HG02973 (cell line): Measurements from ENCODE around the gene TCFL5.

ENCODE experiments used
- ATAC-seq: cut with Tn5 transposase; IDR thresholded peaks from one replicate; pipeline ENCODE4 v1.9.1; 2021; ENCODE audit warnings: moderate library complexity; ENCODE audit not compliant: unreplicated experiment

Gene TCFL5

GRCh38 chr20:62800314-62801259 lies 61.0 kb downstream of the TCFL5 start:
- no peak for ATAC-seq

DNA sequence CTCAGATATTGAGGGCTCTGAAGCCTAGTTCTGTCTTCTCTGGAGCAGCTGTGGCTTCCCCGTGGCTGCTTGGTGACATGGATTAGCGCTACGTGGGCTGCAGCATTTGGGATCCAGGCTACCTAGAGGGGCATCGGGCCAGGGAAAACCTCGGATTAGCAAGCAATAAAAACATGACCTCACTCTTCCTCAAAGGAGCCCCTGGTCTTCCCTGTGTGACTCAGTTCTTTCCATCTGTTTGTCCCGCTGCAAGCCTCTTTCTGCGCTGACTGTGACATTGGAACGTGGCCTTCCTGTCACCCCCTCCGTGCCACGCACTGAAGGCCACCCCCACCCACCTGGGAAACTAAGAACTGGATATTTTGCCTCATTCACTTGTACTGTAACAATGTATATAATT lies 61.7 kb downstream of the TCFL5 start:
- no peak for ATAC-seq

- no peak for ATAC-seq
Measured at GRCh38 chr20:62799459-62799858, 62.2 kb downstream of the TCFL5 start.

GRCh38 chr20:62799036-62799435 lies 62.6 kb downstream of the TCFL5 start:
- no peak for ATAC-seq

DNA sequence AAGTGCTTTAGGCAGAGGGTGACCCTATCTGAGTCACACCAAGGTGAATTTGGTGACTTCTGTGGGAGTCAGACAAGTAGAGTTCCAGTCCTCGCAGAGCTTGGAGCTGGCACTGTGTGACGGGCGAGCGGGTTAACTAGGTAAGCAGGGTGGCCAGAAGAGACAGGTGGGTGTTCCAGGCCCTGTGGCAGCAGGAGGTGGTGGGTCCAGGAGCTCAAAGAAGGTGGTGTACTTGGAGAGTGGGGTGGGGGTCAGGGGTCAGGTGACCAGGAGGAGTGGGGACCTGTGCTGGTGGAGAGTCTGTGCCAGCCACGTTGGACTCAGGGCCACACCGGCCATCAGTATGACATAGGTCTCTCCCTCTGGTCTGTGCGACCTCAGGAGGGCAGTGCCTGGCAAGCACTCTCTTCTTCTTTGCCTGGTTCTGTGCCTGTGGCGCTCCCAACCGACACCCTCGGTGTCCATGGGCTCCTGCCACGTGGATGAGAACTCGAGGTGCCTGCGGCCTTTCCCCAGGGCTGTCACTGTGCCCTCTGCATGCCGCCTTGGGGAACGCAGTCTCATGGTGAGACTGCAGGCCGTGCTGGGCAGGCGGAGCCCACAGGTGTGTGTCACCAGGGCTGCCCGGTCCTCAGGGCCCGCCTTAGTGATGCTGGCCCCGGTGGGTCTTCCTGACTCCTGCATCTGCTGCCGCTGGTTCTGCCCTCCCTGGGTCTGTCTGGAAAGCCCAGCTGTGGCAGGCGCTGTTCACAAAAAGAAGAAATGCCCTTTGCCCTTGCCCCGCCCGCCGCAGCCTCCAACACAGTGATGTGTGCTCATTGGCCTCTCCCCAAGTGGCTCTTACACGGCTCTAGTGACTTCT lies 63.7 kb downstream of the TCFL5 start:
- no peak for ATAC-seq

GRCh38 chr20:62796699-62797491 lies 64.7 kb downstream of the TCFL5 start:
- no peak for ATAC-seq

DNA sequence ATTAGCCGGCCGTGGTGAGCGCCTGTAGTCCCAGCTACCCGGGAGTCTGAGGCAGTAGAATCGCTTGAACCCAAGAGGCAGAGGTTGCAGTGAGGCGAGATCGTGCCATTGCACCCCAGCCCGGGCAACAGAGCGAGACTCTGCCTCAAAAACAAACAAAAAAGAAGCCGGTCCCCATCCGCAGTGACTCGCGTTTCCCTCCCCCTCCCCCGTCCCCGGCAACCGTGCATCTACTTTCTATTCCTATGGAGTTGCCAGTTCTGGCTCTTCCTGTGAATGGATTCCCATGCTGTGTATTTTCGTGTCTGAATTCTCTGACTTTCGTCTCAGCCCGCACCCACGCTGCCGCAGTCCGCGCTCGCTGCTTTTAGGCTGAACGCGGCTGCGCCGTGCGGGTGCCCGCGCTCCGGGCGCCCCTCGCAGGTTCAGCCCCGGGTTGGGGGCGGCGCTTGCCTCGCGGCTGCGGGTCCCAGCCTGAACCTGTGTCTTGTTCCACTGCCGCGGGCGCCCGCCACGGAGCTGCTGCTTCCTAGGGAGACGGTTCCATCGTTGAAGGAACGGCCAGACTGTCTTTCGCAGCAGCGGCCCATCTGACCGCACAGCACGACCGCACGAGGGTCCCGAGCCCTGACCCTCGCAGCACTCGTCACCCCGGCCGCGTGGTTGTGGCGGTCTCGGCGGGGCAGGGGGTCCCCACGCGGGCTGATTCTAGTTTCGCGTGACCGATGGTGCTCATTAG lies 66.4 kb downstream of the TCFL5 start:
- ATAC-seq = no peak

DNA sequence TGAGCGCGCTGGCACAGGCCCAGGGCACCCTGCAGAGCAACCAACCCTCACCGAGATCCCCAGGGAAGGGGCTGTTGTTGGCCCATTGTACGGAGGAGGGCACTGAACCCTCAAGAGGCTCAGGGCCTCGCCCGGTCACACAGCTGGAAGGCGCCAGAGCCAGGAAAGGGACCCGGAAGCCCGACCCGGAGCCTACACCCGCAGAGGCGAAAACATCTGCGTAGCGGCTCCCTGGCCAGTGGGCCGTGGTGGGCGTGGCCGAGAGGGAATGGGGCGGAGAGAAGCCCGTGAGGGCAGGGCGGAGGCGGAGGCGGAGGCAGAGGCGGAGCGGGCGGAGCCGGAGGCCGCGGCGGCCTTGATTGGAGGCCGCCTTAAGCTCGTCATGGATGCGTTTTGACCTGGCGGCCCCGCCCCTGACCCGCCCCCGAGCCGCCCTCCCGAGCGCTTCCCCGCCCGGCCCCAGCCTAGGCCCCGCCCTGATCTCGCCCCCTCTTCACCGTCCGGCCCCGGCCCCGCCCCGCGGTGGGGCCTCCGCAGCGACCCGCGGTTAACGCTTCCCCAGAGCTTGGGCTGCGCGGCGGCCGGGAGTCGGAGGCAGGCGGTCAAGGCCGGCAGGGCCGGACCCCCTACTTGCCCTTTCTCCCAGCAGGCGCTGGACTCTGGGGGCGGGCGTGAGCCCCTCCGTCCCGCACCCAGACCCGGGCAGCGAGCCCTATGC lies 67.5 kb downstream of the TCFL5 start:
- ATAC-seq = peak; percentile 58

- ATAC-seq = no peak
Measured at GRCh38 chr20:62793757-62794006, 67.9 kb downstream of the TCFL5 start.

DNA sequence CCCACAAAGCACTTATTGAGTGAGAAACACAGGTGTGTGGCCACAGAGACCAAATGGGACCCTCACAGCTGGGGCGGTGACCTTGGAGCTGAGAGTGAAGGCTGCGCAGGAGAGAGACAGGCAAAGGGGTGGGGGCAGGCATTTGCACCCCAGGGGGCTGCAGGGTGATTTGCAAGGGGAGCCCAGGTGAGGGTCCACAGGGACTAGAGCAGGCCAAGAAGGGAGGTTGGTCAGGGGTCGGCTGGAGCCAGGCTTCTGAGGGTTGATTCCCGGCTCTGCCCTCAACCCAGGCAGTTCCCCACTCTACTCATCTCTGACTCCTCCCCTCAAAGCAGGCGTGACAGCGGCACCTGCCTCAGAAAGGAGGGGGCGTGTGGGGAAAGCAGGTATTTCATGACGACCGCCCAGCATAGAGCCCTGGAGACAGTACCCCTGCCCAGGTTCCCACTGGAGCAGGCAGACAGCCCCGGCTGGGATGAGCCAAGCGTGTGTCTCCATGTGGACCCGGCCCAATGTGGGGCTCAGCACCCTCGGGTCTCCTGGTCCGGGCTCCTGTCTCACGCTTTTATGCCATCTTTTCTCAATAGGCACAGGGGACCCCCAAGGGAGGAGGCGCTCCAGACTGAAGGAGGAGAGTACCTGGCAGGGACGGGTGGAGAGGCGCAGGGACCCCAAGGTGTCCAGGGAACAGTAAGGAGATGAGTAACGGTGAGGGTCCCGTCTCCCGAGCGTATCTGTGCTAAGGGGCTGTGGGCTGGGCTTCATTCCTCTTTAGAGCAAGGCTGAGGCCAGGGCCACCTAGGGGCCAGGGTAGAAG lies 68.5 kb downstream of the TCFL5 start:
- ATAC-seq = no peak

- ATAC-seq = no peak
Measured at GRCh38 chr20:62792182-62792939, 69.3 kb downstream of the TCFL5 start.

DNA sequence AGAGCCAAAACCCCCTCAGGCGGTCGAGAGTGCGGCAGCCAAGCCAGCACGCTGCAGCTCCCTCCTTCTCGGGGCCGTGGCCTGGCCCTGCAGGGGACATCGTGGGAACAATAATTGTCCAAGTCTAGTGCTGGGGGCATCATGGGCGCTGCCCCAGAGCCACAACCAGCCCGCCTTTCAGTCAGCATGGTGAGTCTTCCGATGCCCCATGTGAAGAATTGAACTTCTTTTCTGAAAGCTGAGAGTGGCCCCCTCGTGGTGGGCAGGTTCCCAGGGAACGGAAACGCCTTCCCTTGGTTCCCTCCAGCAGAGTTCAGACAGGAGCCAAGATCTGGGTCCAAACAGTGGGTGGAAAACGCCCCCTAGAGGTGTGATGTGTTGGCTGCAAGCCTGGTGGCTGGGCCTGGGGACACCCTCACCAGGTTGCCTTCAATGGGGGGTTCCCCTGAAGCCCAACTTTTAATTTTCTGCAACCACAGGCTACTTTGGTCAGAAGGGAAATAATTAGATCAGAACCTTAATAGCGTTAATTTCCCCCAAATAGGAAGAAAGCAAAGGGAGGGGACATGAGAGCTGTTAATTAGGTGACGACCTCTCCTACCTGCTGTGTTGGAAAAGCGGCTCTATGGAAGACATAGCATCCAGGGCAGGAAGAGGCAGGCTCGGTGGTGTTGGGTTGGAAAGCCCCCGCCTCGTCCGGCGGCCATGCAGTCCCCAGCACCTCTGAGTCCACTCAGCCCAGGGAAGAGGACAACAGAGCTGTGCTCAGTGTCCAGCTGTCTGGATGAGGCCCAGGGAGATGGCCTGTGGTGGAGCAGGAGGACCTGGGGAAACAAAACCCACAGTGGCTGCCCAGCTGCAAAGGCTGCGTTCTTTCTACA lies 70.1 kb downstream of the TCFL5 start:
- ATAC-seq = no peak
